HG03354 (cell line): Measurements from ENCODE around the gene MRS2.
"Not testable (repeated sequence)": the region's sequence is repeated elsewhere in the genome, so short reads cannot be mapped to it uniquely, and the experiment has no call there.

Experiments used
- ATAC-seq: cut with Tn5 transposase; IDR thresholded peaks from one replicate; pipeline ENCODE4 v1.9.1; 2021; ENCODE audit warnings: mild to moderate bottlenecking; ENCODE audit not compliant: unreplicated experiment, poor library complexity, severe bottlenecking

Gene MRS2, protein sequence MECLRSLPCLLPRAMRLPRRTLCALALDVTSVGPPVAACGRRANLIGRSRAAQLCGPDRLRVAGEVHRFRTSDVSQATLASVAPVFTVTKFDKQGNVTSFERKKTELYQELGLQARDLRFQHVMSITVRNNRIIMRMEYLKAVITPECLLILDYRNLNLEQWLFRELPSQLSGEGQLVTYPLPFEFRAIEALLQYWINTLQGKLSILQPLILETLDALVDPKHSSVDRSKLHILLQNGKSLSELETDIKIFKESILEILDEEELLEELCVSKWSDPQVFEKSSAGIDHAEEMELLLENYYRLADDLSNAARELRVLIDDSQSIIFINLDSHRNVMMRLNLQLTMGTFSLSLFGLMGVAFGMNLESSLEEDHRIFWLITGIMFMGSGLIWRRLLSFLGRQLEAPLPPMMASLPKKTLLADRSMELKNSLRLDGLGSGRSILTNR

DNA sequence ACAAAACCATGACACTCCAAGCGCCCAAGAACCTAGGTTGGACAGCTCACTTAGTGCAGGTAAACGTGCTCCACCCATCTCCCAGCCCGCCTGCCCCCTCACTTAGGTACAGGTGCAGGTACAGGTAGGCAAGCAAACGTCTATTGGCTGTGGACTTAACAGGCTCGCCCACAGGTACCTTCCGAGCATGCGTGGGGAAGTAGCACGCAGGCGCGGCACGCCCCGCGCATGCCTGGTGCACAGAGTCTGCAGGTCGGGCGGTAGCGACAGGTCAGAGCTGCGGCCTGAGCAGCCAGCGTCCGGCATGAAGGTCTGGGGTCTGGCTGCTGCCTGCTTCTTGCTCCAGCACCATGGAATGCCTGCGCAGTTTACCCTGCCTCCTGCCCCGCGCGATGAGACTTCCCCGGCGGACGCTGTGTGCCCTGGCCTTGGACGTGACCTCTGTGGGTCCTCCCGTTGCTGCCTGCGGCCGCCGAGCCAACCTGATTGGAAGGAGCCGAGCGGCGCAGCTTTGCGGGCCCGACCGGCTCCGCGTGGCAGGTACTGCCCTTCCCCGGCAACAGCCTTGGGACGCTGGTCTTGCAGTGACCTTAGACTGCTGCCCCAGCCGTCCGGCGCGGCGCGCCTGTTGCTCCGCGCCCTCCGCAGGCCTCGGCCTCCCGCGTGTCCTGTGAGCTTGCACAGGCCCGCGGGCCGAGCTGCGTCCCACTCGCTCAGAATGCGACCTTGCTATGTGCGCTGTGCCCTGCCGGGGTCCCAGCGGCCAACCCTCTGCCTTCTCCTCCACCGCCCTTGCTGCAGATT lies at the start of gene MRS2:
Gene MRS2, plus strand, starts transcription at position 240 of the 804 bp plus-strand sequence. Its CDS starts 111 bp downstream, at position 351.
- ATAC-seq = peak; percentile 92

DNA sequence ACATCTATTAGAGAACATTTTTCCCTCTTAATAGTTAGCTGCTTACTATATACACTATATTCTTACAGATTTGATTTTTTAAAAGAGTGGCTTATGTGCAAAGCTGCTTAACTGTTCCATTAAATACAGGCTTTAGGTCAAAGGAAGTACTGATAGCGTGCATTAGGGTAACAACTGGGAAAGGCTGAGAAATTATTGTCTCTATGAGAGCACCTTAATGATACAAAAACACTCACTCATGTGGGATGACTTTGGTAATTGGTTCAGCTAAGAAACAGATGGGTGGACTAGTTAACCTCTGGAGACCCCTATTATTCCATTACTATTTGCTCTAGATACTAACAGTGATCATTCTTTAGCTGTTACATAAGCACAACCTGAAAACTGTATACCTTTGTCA lies 48.9 kb upstream of the MRS2 start:
- ATAC-seq = no peak

DNA sequence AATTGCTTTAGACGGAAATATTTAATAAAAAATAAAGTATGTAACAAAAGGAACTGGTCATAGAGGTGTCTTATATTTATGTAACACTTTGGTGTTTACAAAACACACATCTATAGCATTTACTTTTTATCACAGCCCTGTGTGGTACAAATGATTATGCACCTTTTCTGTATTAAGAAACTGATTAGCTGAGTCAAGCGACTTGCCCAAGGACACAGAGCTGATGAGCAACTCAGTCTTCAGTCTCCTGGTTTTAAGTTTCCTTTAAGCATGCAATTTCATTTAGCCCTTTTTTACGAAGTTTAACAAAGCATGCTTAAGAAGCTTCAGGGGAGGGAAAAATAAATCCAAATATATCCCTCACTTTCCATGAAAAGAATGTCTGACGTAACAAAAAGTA lies 47.3 kb upstream of the MRS2 start:
- no peak for ATAC-seq

DNA sequence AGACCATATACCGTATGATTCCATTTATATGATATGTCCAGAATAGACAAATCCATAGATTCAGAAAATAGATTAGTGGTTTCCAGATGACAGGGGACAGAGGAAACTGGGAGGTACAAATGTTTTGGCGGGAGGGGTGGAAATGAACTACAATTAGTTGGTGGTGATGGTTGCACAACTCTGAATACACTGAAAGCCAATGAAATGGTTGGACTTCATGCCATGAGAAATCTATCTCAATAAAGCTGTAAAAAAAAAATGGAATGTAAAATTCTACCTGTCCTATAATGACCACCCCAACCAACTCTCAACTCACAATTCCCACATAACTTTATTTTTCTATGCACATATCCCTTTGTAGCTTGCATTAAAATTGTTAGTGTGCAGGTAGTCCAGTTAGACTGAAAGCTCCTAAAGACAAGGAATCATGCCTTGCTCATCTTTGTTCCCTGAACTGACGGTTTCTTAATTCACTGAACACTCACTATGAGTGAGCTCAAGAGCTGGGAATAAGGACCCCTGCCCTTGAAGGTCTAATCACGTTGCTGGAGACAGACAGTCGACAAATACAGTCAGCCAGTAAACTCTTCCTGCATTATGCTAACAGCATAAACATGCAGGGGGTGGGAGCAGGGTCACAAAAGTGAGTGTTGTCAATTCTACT lies 46.3 kb upstream of the MRS2 start:
- ATAC-seq = no peak

DNA sequence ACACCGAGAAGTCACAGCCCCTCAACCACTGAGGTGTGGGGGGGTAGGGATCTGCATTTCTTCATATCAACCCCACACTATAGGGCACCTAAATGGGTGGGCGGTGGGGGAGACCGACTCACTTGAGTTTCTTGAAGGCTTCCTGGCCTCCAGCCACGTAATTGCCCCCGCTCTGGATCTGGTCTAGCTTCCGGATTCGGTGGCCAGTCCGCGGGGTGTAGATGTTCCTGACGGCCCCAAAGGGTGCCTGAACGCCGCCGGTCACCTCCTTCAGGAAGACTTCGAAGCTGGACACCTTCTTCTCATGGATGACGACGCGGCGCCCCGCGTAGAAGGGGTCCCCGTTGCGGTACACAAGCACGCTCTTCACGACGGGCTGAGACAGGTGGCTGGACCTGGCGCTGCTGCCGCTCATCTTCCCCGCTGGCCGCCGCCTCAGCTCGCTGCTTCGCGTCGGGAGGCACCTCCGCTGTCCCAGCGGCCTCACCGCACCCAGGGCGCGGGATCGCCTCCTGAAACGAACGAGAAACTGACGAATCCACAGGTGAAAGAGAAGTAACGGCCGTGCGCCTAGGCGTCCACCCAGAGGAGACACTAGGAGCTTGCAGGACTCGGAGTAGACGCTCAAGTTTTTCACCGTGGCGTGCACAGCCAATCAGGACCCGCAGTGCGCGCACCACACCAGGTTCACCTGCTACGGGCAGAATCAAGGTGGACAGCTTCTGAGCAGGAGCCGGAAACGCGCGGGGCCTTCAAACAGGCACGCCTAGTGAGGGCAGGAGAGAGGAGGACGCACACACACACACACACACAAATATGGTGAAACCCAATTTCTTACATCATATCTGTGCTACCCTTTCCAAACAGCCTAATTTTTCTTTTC lies 45.2 kb upstream of the MRS2 start, which contains the start of gene DCDC2:
Gene DCDC2, minus strand, starts transcription at position 724 of the 883 bp plus-strand sequence. Its CDS starts 309 bp downstream, at position 415.
- peak; percentile 22 for ATAC-seq

DNA sequence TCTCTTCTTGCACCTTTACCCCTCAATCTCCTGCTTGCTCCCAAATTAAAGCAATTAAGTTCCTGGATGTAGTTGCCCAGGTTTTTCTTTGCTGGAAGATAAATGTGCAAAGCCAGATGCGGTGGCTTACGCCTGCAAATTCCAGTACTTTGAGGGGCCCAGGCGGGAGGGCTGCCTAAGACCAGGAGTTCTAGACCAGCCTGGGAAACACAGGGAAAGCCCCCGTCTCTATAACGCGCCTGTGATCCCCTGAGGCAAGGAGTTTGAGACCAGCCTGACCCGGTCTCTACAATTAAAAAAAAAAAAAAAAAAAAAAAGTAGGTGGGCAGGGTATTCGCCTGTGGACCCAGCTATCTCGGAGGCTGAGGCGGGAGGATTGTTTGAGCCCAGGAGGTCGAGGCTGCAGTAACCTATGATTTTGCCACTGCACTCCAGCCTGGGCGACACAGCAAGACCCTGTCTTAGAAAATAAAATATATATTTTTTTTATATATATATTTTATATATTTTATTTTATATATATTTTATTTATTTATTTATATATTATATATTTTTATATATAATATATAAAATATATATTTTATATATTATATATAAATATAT lies 44.4 kb upstream of the MRS2 start:
- no peak for ATAC-seq

DNA sequence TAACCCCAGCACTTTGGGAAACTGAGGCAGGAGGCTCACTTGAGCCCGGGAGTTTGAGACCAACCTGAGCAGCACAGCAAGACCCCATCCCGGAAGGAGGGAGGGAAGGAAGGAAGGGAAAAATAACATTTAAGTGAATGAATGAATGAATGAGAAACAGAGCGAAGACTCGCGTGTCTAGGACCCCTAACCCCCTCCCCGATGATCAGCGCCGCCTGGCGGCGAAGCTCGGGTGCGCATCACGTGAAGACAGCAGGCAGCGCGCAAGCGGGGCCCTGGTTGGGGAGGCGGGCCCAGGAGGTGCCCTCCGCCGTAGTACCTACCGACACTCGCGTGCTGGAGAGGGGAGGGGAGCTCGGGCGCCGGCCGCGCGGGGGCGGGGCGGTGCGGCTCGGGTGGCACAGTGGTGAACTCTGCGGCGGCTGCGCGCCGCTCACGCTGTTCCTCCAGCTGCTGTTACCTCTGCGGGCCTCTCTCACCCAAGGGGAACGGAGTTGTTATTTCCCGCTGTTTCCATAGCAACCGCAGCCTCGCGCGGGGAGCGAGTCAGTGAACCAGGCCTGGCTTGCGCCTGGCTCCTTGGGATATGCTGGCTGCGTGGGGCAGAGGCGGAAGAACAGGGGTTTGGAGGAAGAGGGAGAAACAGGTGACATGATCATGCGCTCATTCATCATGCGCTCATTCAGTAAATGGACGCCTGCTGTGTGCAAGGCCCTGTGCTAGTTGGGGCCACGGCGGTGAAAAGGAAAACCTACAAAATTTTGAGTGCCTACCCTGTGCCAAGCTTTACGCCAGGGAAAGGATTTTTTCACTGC lies 42.9 kb upstream of the MRS2 start:
- ATAC-seq = peak; percentile 86

DNA sequence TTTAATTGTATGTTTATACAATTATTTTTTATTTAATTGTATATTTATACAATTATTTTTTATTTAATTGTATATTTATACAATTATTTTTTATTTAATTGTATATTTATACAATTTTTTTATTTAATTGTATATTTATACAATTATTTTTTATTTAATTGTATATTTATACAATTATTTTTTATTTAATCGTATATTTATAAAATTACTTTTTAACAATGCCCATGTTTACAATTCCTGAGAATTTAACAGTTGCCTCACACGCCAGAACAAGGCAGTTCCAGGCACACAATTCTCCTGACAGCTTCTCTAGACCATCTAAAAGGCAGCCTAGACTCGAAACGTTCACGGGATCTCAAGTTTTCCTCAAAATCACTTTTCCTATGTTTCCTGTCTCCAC lies 40.4 kb upstream of the MRS2 start:
- ATAC-seq = not testable (repeated sequence)

DNA sequence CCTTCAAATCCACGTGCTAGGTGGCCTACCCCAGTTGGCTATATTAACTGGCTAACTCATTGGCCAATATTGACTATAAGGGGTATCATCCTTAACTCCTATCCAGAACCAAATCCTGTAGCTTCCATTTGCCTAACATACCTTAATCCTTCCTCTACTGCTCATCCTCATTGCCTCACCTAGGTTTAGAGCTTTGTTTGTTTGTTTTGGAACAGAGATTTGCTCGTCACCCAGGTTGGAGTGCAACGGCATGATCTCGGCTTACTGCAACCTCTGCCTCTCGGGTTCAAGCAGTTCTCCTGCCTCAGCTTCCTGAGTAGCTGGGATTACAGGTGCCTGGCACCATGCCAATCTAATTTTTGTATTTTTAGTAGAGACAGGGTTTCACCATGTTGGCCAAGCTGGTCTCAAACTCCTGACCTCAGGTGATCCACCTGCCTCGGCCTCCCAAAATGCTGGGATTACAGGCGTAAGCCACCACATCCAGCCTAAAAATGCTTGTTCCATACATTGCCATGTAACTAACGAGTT lies 37.6 kb upstream of the MRS2 start:
- not testable (repeated sequence) for ATAC-seq

DNA sequence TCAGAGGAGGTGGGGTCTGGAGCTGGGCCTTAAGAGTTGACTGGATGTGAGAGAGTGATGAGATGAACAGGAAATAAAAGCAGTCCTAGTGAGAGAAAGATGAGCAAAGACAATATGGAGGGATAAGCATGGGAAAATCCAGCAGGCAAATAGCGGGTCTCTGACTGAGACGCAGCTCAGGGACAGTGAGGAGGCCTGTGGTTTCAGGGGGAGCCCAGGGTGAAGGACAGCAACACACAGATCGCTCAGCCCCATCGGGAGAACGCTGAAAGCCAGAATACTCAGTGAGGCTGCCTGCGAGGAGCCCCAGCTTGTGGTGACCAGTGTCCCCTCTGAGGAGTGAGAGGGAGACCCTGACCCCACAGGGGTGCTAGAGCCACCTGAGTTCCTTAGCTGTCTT lies 28.1 kb upstream of the MRS2 start:
- no peak for ATAC-seq

DNA sequence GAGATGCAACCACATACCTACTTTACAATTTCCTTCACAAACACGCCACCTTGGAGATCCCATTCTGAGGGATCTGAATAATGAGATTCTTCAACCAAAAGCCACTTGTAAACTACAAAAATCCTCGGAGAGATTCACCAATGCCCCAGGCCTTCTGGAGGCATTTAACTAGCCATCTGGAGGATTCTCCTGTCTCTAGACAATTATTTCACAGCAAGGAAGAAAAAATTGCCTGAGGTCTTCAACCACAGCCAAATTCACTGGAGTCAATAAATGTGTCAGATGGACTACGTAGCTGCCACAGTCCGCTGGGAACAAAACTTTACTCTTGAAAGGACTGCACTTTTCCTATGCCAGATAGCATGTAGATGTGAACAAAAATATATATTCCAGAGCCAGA lies 25.9 kb upstream of the MRS2 start:
- no peak for ATAC-seq

DNA sequence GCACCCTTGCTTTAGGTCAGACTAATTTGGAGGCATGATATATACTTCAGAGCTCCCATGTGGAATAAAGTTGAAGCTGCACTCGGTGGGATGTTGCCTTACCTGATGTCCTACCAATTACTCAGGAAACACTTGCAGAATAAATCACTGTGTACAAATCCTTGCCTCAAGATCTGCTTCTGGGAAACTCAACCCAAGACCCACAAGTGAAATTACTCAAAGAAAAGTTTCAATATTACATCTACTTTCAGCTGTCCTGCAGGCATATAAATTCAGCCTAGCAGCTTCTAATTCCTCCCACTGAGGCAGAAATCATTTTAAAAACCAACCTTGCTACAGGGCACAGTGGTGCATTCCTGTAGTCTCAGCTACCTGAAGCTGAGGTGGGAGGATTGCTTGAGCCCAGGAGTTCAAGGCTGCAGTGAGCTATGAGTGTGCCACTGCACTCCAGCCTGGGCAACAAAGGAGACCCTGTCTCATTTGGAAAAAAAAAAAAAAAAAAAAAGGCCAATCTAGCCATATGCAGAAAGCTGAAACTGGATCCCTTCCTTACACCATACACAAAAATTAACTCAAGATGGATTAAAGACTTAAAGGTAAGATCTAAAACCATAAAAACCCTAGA lies 24.2 kb upstream of the MRS2 start:
- no peak for ATAC-seq

DNA sequence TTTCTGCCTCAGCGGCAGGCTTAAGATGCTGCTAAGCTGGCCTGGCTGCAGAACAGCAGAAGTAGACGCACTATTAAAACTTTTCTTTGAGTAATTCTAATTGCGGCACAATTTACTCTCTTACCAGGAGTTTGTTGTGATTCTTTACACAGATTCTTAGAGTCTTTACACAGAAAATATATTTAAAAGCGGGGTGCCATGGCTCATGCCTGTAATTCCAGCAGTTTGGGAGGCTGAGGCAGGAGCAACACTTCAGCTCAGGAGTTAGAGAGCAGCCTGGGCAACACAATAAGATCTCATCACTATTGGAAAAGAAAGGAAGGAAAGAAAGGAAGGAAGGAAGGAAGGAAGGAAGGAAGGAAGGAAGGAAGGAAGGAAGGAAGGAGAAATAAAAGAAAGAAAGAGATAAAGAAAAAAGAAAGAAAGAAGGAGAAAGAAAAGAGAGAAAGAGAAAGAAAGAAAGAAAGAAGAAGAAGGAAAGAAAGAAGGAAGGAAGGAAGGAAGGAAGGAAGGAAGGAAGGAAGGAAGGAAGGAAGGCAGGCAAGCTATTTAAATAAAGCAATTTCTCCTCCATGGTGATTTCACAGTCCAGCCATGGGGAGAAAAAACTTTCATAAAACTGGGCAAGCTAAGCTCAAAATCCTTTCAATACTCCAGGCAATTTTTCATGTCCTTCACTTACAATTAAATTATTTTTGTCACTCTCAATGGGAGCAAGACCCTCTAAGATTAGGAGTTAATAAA lies 21.1 kb upstream of the MRS2 start:
- ATAC-seq = no peak

DNA sequence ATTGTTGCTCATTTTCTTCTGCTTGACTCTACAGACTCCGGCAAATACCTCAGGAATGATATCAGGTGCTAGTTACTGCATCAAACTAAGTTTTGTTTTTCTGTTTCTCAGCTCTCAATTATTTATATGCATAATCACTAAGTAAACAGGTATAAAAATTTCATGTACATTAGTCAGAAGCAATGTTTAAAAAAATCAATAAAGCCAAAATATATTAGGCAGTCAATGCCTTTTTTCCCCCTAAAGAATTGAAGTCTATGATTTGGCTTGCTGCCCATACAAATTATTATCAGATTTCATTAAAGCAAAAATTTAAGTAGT lies 20.6 kb upstream of the MRS2 start:
- ATAC-seq = no peak

DNA sequence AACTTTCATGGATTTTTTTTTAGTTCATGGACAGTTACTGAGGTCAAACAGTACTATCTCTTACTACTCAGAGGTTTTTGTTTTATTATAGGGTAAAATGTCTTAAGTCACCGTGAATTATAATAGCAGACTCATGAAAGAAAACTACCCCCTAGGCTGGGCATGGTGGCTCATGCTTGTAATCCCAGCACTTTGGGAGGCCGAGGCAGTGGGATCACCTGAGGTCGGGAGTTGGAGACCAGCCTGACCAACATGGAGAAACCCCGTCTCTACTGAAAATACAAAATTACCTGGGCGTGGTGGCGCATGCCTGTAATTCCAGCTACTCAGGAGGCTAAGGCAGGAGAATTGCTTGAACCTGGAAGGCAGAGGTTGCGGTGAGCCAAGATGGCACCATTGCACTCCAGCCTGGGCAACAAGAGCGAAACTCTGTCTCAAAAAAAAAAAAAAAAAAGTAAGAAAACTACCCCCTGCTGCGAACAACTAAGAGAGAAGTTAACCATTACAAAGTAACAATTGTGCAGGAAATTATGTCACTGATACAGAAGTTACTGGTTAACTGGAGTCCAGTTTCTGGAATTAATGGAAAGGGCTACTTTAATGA lies 19.7 kb upstream of the MRS2 start:
- peak; percentile 52 for ATAC-seq

DNA sequence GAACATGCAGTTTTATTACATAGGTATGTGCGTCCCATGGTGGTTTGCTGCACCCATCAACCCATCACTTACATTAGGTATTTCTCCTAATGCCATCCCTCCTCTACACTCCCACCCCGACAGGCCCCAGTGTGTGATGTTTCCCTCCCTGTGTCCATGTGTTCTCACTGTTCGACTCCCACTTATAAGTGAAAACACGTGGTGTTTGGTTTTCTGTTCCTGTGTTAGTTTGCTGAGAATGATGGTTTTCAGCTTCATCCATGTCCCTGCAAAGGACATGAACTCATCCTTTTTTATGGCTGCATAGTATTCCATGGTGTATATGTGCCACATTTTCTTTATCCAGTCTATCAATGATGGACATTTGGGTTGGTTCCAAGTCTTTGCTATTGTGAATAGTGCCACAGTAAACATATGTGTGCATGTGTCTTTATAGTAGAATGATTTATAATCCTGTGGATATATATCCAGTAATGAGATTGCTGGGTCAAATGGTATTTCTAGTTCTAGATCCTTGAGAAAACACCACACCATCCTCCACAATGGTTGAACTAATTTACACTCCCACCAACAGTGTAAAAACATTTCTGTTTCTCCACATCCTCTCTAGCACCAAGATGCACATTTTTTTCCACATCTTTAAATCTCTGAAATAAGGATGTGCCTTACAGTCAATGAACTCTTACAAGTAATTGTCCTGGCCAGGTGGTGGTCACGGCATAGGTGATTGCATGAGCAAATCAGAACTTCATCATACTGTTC lies 18.2 kb upstream of the MRS2 start:
- ATAC-seq = not testable (repeated sequence)
